SIG-M5 (cell line): ENCODE data around the gene SPDYE9.
"Not testable (repeated sequence)": the region's sequence is repeated elsewhere in the genome, so short reads cannot be mapped to it uniquely, and the experiment has no call there.

ENCODE experiments used
- DNase-seq: peaks from one replicate; lab custom pipeline; 2025; lab: John Stamatoyannopoulos, UW

The SPDYE9 gene

GRCh38 chr7:73085938-73086337 is at the start of gene SPDYE9:
Gene SPDYE9 (minus strand): TSS chr7:73086038. CDS start chr7:73084238, 1,800 bp downstream.
- DNase-seq = not testable (repeated sequence)

DNA sequence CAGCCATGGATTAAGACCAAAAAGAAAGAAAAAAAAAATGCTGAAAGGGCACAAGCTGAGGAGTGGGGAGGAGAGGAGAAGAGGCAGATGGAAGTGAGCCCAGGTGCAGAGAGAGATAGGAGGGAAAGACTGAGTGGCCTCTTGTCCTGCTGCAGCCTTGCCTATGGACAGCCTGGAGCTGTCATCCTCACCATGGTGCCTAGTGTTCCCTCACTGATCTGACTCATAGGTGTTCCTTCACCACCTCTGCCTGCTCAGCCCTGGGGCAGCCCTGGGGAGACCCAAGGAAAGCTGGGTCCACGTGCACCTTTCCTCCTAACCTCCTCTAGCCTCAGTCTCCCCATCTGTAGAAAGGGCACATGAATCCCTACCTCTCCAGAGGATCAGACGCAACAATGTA is 49.0 kb upstream of the SPDYE9 start:
- not testable (repeated sequence) for DNase-seq

- not testable (repeated sequence) for DNase-seq
Observed at GRCh38 chr7:73132651-73133217, 46.9 kb upstream of the SPDYE9 start.

DNA sequence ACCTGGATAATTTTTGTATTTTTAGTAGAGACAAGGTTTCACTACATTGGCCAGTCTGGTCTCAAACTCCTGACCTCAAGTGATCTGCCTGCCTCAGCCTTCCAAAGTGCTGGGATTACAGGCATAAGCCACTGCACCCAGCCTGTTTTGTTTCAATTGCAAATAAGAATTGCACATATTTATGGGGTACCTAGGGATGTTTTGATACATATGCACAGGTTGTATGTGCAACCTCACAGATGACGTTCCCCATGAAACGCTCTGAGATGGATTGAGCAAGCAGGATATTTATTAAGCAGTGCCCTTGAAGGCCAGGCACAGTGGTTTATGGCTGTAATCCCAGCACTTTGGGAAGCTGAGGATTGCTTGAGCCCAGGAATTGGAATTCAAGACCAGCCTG is 44.8 kb upstream of the SPDYE9 start:
- DNase-seq = not testable (repeated sequence)

DNA sequence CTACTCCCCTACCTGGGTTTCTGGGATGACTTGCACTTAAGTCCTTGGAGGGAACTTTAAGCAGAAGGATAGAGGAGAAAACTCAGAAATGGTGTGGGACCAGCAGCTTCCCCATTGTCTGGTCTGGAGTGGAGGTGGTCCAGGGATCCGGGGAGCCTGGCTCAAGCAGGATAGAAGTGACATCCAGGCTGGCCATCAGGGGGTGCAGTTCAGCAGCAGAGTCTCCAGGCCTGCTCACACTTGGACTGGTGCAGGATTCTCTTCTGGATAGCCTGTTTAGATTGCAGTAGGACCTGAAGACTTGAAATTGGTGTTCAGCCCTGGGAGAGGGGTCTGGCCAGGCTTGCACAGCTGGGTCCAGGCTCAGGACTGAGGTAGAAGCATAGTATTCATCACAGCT is 38.3 kb upstream of the SPDYE9 start:
- DNase-seq = not testable (repeated sequence)

GRCh38 chr7:73122778-73123447 is 37.1 kb upstream of the SPDYE9 start:
- DNase-seq = not testable (repeated sequence)

DNA sequence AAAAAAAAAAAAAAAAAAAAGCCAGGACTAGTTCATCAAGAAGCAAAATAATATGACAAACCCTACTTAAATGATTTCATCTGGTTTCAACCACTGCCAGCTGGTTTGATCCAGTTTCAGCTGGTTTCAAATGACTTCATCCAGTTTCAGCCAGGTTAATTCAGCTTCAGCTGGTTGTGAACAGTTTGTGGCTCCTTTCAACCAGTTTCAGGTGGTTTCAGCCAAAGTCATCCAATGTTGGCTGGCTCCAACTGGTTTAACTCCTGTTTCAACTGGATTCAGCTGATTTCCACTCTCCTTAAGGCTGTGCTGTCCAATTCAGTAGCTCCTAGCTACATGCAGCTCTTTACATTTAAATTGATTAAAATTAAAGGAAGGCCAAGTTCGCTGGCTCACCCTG is 32.3 kb upstream of the SPDYE9 start:
- not testable (repeated sequence) for DNase-seq

GRCh38 chr7:73057811-73058210 is 28.0 kb downstream of the SPDYE9 start, which contains the start of gene SPDYE11:
Gene SPDYE11 (minus strand): TSS chr7:73057911. CDS start chr7:73056111, 1,800 bp downstream.
- DNase-seq = not testable (repeated sequence)

- not testable (repeated sequence) for DNase-seq
Observed at GRCh38 chr7:73029666-73030065, 56.2 kb downstream of the SPDYE9 start, which contains the start of gene SPDYE8. Gene SPDYE8 (minus strand): TSS chr7:73029766. CDS start chr7:73027966, 1,800 bp downstream.
